ENCODE results near the gene SDCCAG8.
"Not testable (repeated sequence)": the region's sequence is repeated elsewhere in the genome, so short reads cannot be mapped to it uniquely, and the experiment has no call there.

Gene SDCCAG8

DNA sequence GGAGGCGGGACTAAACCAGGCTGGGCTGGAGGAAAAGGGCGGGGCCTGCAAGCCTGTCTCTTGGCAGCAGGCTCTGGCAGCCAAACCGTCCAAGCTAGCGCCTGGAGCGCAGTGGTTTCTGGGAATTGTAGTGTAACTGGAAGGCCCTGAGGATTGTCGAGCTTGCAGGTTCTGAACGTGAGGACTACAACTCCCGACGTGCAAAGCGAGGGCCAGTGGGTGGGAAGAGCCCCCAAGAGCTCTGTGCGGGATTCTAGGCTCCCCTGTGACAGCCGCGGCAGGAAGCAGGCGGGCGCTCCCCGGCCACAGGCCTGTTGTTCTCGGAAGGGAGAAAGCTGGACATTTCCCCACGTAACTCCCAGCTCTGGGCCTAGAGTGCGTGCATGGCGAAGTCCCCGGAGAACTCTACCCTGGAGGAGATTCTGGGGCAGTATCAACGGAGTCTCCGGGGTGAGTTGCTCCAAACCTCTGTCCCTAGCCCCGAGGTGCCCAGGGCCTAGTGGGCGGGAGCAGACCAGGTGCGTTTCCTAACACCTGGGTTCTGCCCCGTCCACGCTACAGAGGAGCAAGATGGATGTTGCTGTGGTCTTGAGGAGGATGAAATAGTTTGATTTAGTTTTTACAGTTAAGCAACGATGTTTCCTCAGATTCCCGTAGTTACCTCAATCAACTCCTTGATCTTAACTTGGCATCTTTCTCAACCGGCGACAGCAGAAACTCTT, at the start of gene SDCCAG8:
TSS of gene SDCCAG8 (plus strand) at position 251 of the 722 bp plus-strand sequence. CDS start at position 384, 133 bp downstream.
- Histone ChIP-seq H3K27ac (ENCODE audit: low read length) (peak within 1 kb of the TSS; percentile 89), H3K9me3 (ENCODE audit: control insufficient read depth in 2 of 2, low read length in 2 of 2) (no peaks in the 10 kb centered on the region), H3K9ac (ENCODE audit: low read length in 2 of 2) (peak within 1 kb of the TSS; percentile 95), H3K36me3 (ENCODE audit: control insufficient read depth in 2 of 2, insufficient read depth in 2 of 2, low read length in 2 of 2) (no peaks in the 10 kb centered on the region), H3K4me3 (ENCODE audit: low read length in 2 of 2) (peak within 1 kb of the TSS; percentile 90 to 91), H3K4me1 (ENCODE audit: control insufficient read depth, insufficient read depth, low read length) (peaks cover 6% of the 10 kb centered on the region), H3K27me3 (ENCODE audit: control insufficient read depth in 1 of 2, insufficient read depth in 2 of 2, low read length in 2 of 2) (no peaks in the 10 kb centered on the region)

DNA sequence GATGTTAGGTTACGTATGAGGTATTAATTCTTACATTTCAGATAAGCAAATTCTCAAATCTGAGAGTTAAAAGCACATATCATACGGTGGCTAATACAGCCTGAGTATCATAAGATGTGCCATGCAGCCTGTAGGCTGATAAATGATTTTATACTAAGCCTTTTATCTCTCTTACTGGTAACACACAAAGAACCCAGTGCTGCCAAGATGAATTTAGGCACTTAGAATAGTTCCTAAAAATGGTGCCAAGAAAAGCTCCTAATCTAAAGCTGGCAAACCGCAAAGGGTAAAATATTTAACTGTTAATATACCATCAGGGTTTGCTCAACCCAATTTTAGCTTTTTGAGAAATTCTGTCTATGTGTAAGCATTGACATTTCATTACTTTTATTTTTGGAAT, 43.9 kb upstream of the SDCCAG8 start:
- H3K9ac ChIP-seq (ENCODE audit: low read length in 2 of 2); H3K4me1 ChIP-seq (ENCODE audit: control insufficient read depth, insufficient read depth, low read length); H3K27me3 ChIP-seq (ENCODE audit: control insufficient read depth in 1 of 2, insufficient read depth in 2 of 2, low read length in 2 of 2); H3K4me3 ChIP-seq (ENCODE audit: low read length in 2 of 2); H3K27ac ChIP-seq (ENCODE audit: low read length); H3K36me3 ChIP-seq (ENCODE audit: control insufficient read depth in 2 of 2, insufficient read depth in 2 of 2, low read length in 2 of 2); H3K9me3 ChIP-seq (ENCODE audit: control insufficient read depth in 2 of 2, low read length in 2 of 2): not testable (repeated sequence)

DNA sequence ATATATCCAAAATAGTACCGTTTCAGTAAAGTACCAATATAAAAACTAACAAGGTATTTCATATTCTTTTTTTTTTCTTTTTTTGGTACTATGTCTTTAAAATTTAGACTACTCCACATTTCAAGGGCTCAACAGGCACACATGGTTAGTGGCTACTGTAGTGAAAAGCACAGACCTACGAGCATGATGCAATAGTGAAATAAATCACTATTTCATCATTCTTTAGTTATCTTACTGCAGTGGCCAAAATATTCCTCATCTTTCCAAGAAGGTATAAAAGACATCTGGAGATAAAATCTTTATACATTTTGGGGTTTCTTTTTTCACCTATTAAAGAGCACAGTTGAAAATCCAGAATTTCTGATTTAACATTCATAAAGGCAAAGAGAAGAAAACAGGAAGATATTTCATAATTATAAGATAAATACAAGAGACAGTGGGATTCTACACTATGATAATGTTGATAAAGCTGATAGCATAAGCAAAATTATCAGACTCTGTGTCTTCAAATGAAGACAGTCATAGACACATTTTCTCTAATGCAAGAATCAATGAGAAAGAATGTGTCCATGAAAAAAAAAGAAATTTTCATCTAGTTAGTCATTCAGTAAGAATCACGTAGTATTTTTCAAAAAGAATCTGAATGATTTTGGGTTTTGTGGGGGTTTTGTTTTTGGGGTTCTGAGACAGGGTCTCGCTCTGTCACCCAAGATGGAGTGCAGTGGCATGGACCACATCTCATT, 42.6 kb upstream of the SDCCAG8 start:
- H3K27me3 ChIP-seq (ENCODE audit: control insufficient read depth in 1 of 2, insufficient read depth in 2 of 2, low read length in 2 of 2), result no peaks in the 10 kb centered on the region
- no peaks in the 10 kb centered on the region for H3K9me3 ChIP-seq (ENCODE audit: control insufficient read depth in 2 of 2, low read length in 2 of 2)
- H3K9ac ChIP-seq (ENCODE audit: low read length in 2 of 2), result no peak overlapping the region
- no peak overlapping the region for H3K27ac ChIP-seq (ENCODE audit: low read length)
- no peaks in the 10 kb centered on the region for H3K36me3 ChIP-seq (ENCODE audit: control insufficient read depth in 2 of 2, insufficient read depth in 2 of 2, low read length in 2 of 2)
- peaks cover 4% of the 10 kb centered on the region for H3K4me1 ChIP-seq (ENCODE audit: control insufficient read depth, insufficient read depth, low read length)
- H3K4me3 ChIP-seq (ENCODE audit: low read length in 2 of 2), result no peak overlapping the region

DNA sequence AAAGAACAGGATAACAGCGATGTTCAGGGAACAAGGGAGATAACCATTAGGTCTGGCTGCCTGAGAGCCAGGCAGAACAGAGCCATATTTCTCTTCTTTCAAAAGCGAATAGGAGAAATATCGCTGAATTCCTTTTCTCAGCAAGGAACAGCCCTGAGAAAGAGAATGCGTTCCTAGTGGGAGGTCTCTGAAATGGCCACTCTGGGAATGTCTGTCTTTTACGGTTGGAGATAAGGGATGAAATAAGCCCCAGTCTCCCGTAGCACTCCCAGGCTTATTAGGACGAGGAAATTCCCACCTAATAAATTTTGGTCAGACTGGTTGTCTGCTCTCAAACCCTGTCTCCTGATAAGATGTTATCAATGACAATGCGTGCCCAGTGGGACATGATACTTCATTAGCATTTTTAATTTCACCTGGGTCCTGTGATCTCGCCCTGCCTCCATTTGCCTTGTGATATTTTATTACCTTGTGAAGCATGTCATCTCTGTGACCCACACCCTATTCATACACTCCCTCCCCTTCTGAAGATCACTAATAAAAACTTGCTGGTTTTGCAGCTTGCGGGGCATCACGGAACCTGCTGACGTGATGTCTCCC, 40.5 kb upstream of the SDCCAG8 start:
- H3K4me1 ChIP-seq (ENCODE audit: control insufficient read depth, insufficient read depth, low read length); H3K27me3 ChIP-seq (ENCODE audit: control insufficient read depth in 1 of 2, insufficient read depth in 2 of 2, low read length in 2 of 2); H3K36me3 ChIP-seq (ENCODE audit: control insufficient read depth in 2 of 2, insufficient read depth in 2 of 2, low read length in 2 of 2); H3K9me3 ChIP-seq (ENCODE audit: control insufficient read depth in 2 of 2, low read length in 2 of 2); H3K27ac ChIP-seq (ENCODE audit: low read length); H3K9ac ChIP-seq (ENCODE audit: low read length in 2 of 2); H3K4me3 ChIP-seq (ENCODE audit: low read length in 2 of 2): not testable (repeated sequence)

DNA sequence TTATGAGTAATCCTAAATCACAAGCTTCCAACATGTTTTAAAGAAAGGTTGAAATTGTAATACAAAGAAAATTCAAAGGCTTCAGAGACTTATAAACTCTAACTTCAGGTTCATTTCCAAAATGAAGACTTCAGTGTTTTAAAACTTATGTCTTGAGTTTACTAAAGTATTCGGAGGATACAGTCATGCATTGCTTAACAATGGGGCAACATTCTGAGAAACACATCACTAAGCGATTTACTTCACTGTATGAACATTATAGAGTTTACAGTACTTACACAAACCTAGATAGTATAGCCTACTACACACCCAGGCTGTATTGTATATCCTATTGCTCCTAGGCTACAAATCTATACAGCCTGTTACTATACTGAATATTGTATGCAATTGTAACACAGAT, 39.1 kb upstream of the SDCCAG8 start:
- Histone ChIP-seq H3K27ac (ENCODE audit: low read length) (no peak overlapping the region), H3K36me3 (ENCODE audit: control insufficient read depth in 2 of 2, insufficient read depth in 2 of 2, low read length in 2 of 2) (peaks cover 0 to 3% of the 10 kb centered on the region in 2 donors), H3K4me1 (ENCODE audit: control insufficient read depth, insufficient read depth, low read length) (peaks cover 4% of the 10 kb centered on the region)

DNA sequence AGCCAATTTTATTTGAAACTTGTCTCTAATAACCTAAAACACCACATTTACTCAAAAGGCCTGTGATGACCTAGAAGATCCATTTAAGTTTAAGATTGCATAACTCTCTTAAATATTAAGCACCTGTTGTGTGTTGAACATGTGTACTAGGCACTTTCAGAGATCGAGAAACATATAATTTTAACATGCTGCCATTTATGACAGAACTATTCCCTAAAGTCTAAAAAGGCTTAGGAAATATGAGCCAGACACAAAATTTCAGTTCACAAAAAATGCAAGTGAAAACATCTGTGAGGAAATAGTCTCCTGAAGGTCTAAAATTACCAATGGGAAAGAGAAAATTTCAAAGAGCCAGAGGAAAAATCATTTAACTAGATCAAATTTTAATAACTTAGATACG, 38.5 kb upstream of the SDCCAG8 start:
- H3K9me3 ChIP-seq (ENCODE audit: control insufficient read depth in 2 of 2, low read length in 2 of 2), result no peaks in the 10 kb centered on the region
- H3K27ac ChIP-seq (ENCODE audit: low read length), result no peak overlapping the region
- peaks cover 4% of the 10 kb centered on the region for H3K4me1 ChIP-seq (ENCODE audit: control insufficient read depth, insufficient read depth, low read length)
- no peaks in the 10 kb centered on the region for H3K27me3 ChIP-seq (ENCODE audit: control insufficient read depth in 1 of 2, insufficient read depth in 2 of 2, low read length in 2 of 2)
- peaks cover 0 to 3% of the 10 kb centered on the region in 2 donors for H3K36me3 ChIP-seq (ENCODE audit: control insufficient read depth in 2 of 2, insufficient read depth in 2 of 2, low read length in 2 of 2)
- no peak overlapping the region for H3K4me3 ChIP-seq (ENCODE audit: low read length in 2 of 2)
- H3K9ac ChIP-seq (ENCODE audit: low read length in 2 of 2), result no peak overlapping the region

More for the DNA sequence above, 39.1 kb upstream of the SDCCAG8 start:
- Histone ChIP-seq H3K9ac (ENCODE audit: low read length in 2 of 2) (no peak overlapping the region), H3K9me3 (ENCODE audit: control insufficient read depth in 2 of 2, low read length in 2 of 2) (no peaks in the 10 kb centered on the region), H3K4me3 (ENCODE audit: low read length in 2 of 2) (no peak overlapping the region), H3K27me3 (ENCODE audit: control insufficient read depth in 1 of 2, insufficient read depth in 2 of 2, low read length in 2 of 2) (no peaks in the 10 kb centered on the region)

DNA sequence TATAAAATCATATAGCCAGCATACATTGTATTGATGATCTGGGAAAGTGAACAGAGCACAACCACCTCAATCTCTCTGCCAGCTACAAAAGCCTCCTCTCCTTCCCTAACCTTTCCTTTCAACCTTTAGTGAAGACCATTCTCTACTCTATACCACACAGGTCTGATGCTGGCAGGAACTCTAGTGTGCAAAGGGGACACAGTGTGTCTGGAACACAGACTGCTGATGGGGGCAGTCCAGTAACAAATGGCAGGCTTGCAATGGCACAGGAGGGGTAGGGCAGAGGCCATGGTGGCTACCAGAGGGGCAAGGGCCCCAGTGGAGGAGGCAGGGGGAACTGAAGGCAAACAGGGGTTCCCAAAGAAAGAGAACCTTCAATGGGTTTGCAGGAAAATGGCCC, 37.8 kb upstream of the SDCCAG8 start:
- H3K36me3 ChIP-seq (ENCODE audit: control insufficient read depth in 2 of 2, insufficient read depth in 2 of 2, low read length in 2 of 2), result peaks cover 0 to 3% of the 10 kb centered on the region in 2 donors
- no peaks in the 10 kb centered on the region for H3K9me3 ChIP-seq (ENCODE audit: control insufficient read depth in 2 of 2, low read length in 2 of 2)
- no peak overlapping the region for H3K4me3 ChIP-seq (ENCODE audit: low read length in 2 of 2)
- no peaks in the 10 kb centered on the region for H3K4me1 ChIP-seq (ENCODE audit: control insufficient read depth, insufficient read depth, low read length)
- no peak overlapping the region for H3K27ac ChIP-seq (ENCODE audit: low read length)
- H3K9ac ChIP-seq (ENCODE audit: low read length in 2 of 2), result no peak overlapping the region
- H3K27me3 ChIP-seq (ENCODE audit: control insufficient read depth in 1 of 2, insufficient read depth in 2 of 2, low read length in 2 of 2), result no peaks in the 10 kb centered on the region

DNA sequence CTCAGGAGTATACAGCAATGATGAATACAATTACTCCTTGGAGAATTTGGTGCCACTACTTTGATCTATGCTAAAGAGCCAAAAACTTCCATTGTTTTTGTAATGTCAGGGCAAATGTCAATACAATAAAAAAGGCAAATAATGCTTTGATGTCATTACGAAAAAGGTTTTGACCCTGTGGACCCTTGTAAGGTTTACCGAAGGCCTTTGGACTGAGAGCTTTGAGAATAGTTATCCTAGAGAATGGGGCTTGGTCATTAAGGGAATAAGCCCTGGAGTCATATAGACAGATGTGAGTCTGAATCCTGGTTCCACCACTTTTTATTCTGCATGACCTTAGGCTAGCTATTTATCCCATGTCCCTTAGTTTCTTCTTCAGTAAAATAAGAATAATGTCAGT, 28.2 kb upstream of the SDCCAG8 start:
- H3K4me3 ChIP-seq (ENCODE audit: low read length in 2 of 2), result no peak overlapping the region
- H3K27ac ChIP-seq (ENCODE audit: low read length), result no peak overlapping the region
- no peaks in the 10 kb centered on the region for H3K36me3 ChIP-seq (ENCODE audit: control insufficient read depth in 2 of 2, insufficient read depth in 2 of 2, low read length in 2 of 2)
- H3K9me3 ChIP-seq (ENCODE audit: control insufficient read depth in 2 of 2, low read length in 2 of 2), result peaks cover 0 to 11% of the 10 kb centered on the region in 2 donors
- H3K27me3 ChIP-seq (ENCODE audit: control insufficient read depth in 1 of 2, insufficient read depth in 2 of 2, low read length in 2 of 2), result no peaks in the 10 kb centered on the region
- H3K4me1 ChIP-seq (ENCODE audit: control insufficient read depth, insufficient read depth, low read length), result no peaks in the 10 kb centered on the region
- H3K9ac ChIP-seq (ENCODE audit: low read length in 2 of 2), result no peak overlapping the region

DNA sequence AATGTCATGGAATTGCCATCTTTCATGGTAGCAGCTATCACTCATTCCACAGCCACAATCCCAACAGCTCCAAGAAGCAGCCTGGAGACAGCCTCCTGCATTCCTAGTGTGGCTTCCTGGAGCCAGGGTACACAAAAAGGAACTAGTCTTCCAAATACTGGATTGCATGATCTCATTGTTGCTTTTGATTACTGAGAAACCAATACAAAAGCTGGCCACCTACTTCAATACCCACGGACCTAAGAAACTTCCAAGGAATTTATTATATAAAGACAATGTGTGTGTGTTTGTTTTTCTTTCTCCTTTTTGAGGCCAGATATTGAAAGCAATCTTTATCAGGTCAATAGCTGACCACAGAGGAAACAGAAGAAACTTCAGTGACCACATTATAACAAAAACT, 26.3 kb upstream of the SDCCAG8 start:
- no peaks in the 10 kb centered on the region for H3K36me3 ChIP-seq (ENCODE audit: control insufficient read depth in 2 of 2, insufficient read depth in 2 of 2, low read length in 2 of 2)
- H3K9ac ChIP-seq (ENCODE audit: low read length in 2 of 2), result no peak overlapping the region
- no peak overlapping the region for H3K27ac ChIP-seq (ENCODE audit: low read length)
- H3K27me3 ChIP-seq (ENCODE audit: control insufficient read depth in 1 of 2, insufficient read depth in 2 of 2, low read length in 2 of 2), result no peaks in the 10 kb centered on the region
- H3K4me3 ChIP-seq (ENCODE audit: low read length in 2 of 2), result no peak overlapping the region
- H3K9me3 ChIP-seq (ENCODE audit: control insufficient read depth in 2 of 2, low read length in 2 of 2), result peaks cover 0 to 11% of the 10 kb centered on the region in 2 donors
- H3K4me1 ChIP-seq (ENCODE audit: control insufficient read depth, insufficient read depth, low read length), result no peaks in the 10 kb centered on the region

DNA sequence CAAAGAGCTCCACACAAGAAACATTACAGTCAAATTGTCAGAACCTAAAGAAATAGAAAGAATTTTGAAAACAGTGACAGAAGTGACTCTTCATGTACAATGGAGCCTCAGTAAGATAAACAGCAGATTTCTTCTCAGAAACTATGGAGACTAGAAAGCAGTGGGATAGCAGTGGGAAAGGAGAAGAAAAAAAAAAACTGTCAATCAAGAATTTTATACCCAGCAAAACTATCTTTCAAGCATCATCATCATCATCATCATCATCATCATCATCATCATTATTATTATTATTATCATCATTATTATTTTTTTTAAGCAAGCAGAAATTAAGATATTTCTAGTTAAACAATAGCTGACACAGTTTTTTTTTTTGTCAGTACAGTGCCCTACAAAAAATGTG, 24.9 kb upstream of the SDCCAG8 start:
- Histone ChIP-seq H3K4me1 (ENCODE audit: control insufficient read depth, insufficient read depth, low read length) (no peaks in the 10 kb centered on the region), H3K36me3 (ENCODE audit: control insufficient read depth in 2 of 2, insufficient read depth in 2 of 2, low read length in 2 of 2) (no peaks in the 10 kb centered on the region), H3K9me3 (ENCODE audit: control insufficient read depth in 2 of 2, low read length in 2 of 2) (peaks cover 0 to 11% of the 10 kb centered on the region in 2 donors), H3K9ac (ENCODE audit: low read length in 2 of 2) (no peak overlapping the region), H3K27me3 (ENCODE audit: control insufficient read depth in 1 of 2, insufficient read depth in 2 of 2, low read length in 2 of 2) (no peaks in the 10 kb centered on the region), H3K4me3 (ENCODE audit: low read length in 2 of 2) (no peak overlapping the region), H3K27ac (ENCODE audit: low read length) (no peak overlapping the region)

DNA sequence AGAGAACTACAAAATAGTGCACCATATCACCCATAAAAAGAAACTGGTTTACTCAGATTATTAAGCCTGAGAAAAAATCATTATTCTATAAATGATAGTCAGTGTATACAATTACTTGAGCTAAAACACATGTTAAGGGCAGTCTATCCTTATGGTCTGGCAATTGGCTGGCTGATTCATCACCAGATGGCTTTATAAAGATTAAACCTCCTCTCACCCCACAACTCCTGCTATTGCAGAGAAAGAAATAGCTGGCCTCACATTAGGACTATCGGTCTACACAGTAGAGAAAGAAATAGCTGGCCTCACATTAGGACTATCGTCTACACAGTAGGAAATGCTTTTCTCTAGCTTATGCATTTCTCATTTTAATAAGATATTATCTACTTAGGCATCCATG, 21.9 kb upstream of the SDCCAG8 start:
- Histone ChIP-seq H3K36me3 (ENCODE audit: control insufficient read depth in 2 of 2, insufficient read depth in 2 of 2, low read length in 2 of 2) (no peaks in the 10 kb centered on the region), H3K4me1 (ENCODE audit: control insufficient read depth, insufficient read depth, low read length) (no peaks in the 10 kb centered on the region), H3K9ac (ENCODE audit: low read length in 2 of 2) (no peak overlapping the region), H3K27me3 (ENCODE audit: control insufficient read depth in 1 of 2, insufficient read depth in 2 of 2, low read length in 2 of 2) (no peaks in the 10 kb centered on the region), H3K27ac (ENCODE audit: low read length) (no peak overlapping the region), H3K4me3 (ENCODE audit: low read length in 2 of 2) (no peak overlapping the region), H3K9me3 (ENCODE audit: control insufficient read depth in 2 of 2, low read length in 2 of 2) (peaks cover 0 to 11% of the 10 kb centered on the region in 2 donors)

Data from stomach smooth muscle (tissue), 2 donors.